DOHH2 (cell line): ENCODE data around the gene SRRM2.

ENCODE experiments used
- CTCF ChIP-seq: fragments of 200-600 bp; sonication (generic); IDR thresholded peaks from one replicate; pipeline ENCODE4 v1.5.1; 2014; ENCODE audit warnings: antibody characterized with exemption, mild to moderate bottlenecking, low read depth, low read length; ENCODE audit not compliant: poor library complexity, severe bottlenecking
- EZH2phosphoT487 ChIP-seq: fragments of 200-600 bp; sonication (generic); IDR thresholded peaks from 2 replicates; pipeline ENCODE4 v1.6.1; 2017; ENCODE audit warnings: borderline replicate concordance, mild to moderate bottlenecking, antibody characterized with exemption, low read length, moderate library complexity, mixed read lengths

GRCh38 chr16:2775765-2776499, 23.5 kb downstream of the SRRM2 start:
- no peak for TF ChIP-seq CTCF
- TF ChIP-seq EZH2phosphoT487 = no peak
